ENCODE results near the gene ICAM3.

DNA sequence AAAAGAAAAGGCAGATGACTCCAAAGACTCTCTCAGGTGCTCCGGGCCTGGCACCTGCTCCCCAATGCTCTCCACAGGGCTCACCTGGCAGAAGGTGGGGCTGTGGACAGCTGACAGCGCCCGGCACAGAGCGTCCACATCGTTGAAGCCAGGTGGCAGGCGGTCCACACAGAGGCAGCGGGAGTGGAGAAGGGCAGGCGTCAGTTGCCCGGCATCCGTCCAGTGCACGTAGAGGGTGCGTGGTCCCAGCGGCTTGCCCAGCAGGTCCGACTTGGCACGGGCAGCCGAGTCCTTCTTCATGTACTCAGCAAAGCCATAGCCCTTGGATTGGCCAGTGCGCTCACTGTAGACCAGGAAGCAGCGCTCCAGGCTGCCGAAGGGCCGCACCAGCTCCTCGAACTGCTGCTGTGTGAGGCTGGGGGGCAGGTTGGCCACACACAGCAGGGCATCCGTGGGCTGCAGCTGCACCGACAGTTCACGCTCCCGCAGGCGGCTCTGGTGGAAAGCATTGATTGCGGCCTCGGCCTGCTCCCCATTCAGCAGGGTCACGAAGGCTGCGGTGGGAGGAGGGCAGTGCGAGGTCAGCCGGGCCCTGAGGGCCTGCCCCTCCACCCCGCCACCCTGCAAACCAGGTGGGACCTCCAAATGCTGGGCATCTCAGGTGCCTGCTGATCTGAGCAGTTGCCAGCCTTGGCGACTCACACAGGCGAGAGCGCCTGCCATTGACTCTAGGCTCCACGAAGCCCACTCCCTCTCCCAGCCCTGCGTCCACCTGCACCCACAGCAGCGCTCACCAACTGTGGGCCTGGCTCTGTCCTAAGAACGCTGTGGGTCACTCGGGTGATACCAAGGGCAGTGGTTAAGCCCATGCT is 10.6 kb downstream of the ICAM3 start:
- TF ChIP-seq CTCF (IDR thresholded peaks at IDR 0.05; ENCODE audit: low read length) = no peak
- no peak for TF ChIP-seq EZH2 (IDR thresholded peaks at IDR 0.05; ENCODE audit: borderline replicate concordance, low read length)
